Activated naive CD4-positive, alpha-beta T cell treated with anti-CD3 and anti-CD28 coated beads for 36 hours (primary cell): ENCODE results near the gene CDH22. TPM values are rescaled to one million over a fixed set of nuclear protein-coding genes. Genes with fewer than 3 reads are reported as not detected.

ENCODE experiments used
- CTCF ChIA-PET: fragments of 350-600 bp; sonication (Branson Sonifier 250); formaldehyde crosslinking; loops from one replicate; lab custom pipeline; 2021; ENCODE audit warnings: antibody characterized with exemption; lab: Charles Lee
- DNase-seq: peaks from one replicate; pipeline ENCODE4 v3.0.0-alpha.2; 2020
- H3K27ac Mint-ChIP-seq: one replicate; pipeline ENCODE4 v1.8.0; 2021; ENCODE audit warnings: mild to moderate bottlenecking, mixed read lengths
- H3K27me3 Mint-ChIP-seq: one replicate; pipeline ENCODE4 v1.8.0; 2021; ENCODE audit warnings: low read depth, mixed read lengths
- H3K36me3 Mint-ChIP-seq: one replicate; pipeline ENCODE4 v1.8.0; 2021; ENCODE audit warnings: low read depth, mixed read lengths
- H3K4me1 Mint-ChIP-seq: one replicate; pipeline ENCODE4 v1.8.0; 2021; ENCODE audit warnings: low read depth, mixed read lengths
- H3K4me3 Mint-ChIP-seq: one replicate; pipeline ENCODE4 v1.8.0; 2021; ENCODE audit warnings: mild to moderate bottlenecking, moderate library complexity, mixed read lengths
- H3K9me3 Mint-ChIP-seq: one replicate; pipeline ENCODE4 v1.8.0; 2021; ENCODE audit warnings: mixed read lengths
- intact Hi-C: fragments of 100-400 bp; cut with micrococcal nuclease; formaldehyde crosslinking; loops from one replicate; pipeline ENCODE4 v1.15.1; 2023
- total RNA-seq, 2 experiments: library from RNA; stranded (reverse); gene quantifications; one replicate each; pipeline ENCODE4 v1.2.3, GENCODE V29; 2021

The CDH22 gene
- total RNA-seq, 2 experiments from 2014 or later = 0.07 TPM; not detected in 1

DNA sequence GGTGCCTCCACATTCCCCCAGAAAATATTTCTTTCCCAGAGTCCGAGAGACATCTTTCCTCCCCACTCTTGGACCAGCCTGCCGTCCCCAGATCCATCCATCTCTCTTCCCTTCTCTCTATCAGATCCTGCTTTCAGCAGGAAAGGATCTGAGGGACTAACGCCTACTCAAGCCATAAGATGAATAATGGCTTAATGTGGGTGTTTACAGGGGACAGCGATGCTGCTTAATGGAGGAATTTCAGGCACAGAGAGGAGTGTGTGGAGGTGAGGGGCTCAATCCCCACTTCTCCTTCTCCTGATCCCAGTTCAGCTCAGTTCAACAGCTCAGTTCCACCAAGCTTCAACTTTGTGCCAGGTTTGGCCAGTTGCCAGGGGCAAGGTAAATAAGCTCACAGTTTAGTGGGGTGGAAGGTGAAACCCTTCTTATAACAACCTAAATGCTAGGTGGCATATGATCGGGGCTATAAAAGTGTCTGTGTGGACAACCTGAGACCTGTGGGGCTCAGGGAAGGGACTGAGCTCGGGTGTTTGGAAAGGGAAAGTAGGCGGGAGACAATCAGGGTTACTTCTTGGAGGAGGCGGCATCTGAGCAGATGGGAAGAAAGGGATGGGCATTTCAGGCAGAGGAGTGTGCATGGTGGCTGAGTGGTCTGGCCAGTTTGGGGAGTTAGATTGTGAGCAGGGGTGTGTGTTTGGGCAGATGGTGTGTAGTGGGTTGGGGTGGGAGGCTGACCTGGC lies 55.8 kb downstream of the CDH22 start:
- Mint-ChIP-seq H3K27me3 (peaks cover 55% of the 10 kb centered on the region), H3K4me3 (no peak overlapping the region), H3K27ac (no peak overlapping the region), H3K9me3 (no peaks in the 10 kb centered on the region), H3K4me1 (no peaks in the 10 kb centered on the region), H3K36me3 (no peaks in the 10 kb centered on the region)
- CTCF ChIA-PET = no interaction called here
- intact Hi-C loops = no loop called here
- no peak for DNase-seq

- Mint-ChIP-seq H3K36me3 (no peaks in the 10 kb centered on the region), H3K9me3 (no peaks in the 10 kb centered on the region), H3K27ac (no peak overlapping the region), H3K4me1 (no peaks in the 10 kb centered on the region), H3K27me3 (peaks cover 68% of the 10 kb centered on the region), H3K4me3 (no peak overlapping the region)
- DNase-seq = no peak
- intact Hi-C loops = no loop called here
- CTCF ChIA-PET = no interaction called here
Observed at GRCh38 chr20:46251211-46251673, 57.1 kb downstream of the CDH22 start.

GRCh38 chr20:46250772-46251171 lies 57.5 kb downstream of the CDH22 start:
- CTCF ChIA-PET = no interaction called here
- no peak for DNase-seq
- no peak overlapping the region for H3K27ac Mint-ChIP-seq
- intact Hi-C loops = no loop called here
- H3K27me3 Mint-ChIP-seq = peaks cover 72% of the 10 kb centered on the region
- no peaks in the 10 kb centered on the region for H3K36me3 Mint-ChIP-seq
- H3K4me1 Mint-ChIP-seq = no peaks in the 10 kb centered on the region
- no peak overlapping the region for H3K4me3 Mint-ChIP-seq
- H3K9me3 Mint-ChIP-seq = no peaks in the 10 kb centered on the region

GRCh38 chr20:46249671-46250070 lies 58.6 kb downstream of the CDH22 start:
- Mint-ChIP-seq H3K9me3 (no peaks in the 10 kb centered on the region), H3K27me3 (peaks cover 77% of the 10 kb centered on the region), H3K4me3 (no peak overlapping the region), H3K27ac (no peak overlapping the region), H3K36me3 (no peaks in the 10 kb centered on the region), H3K4me1 (no peaks in the 10 kb centered on the region)
- intact Hi-C loops = no loop called here
- CTCF ChIA-PET = interaction anchor here (0.6 kb wide), 1 partner anchor 230 kb away, joined by 3 read pairs; no protein-coding TSS in a partner anchor
- DNase-seq = no peak

- H3K9me3 Mint-ChIP-seq = no peaks in the 10 kb centered on the region
- peaks cover 54% of the 10 kb centered on the region for H3K27me3 Mint-ChIP-seq
- peak; percentile 15 for DNase-seq
- no peaks in the 10 kb centered on the region for H3K4me1 Mint-ChIP-seq
- no peak overlapping the region for H3K27ac Mint-ChIP-seq
- H3K4me3 Mint-ChIP-seq = no peak overlapping the region
- intact Hi-C loops = no loop called here
- H3K36me3 Mint-ChIP-seq = no peaks in the 10 kb centered on the region
- CTCF ChIA-PET = no interaction called here
Observed at GRCh38 chr20:46246559-46246958, 61.7 kb downstream of the CDH22 start.

DNA sequence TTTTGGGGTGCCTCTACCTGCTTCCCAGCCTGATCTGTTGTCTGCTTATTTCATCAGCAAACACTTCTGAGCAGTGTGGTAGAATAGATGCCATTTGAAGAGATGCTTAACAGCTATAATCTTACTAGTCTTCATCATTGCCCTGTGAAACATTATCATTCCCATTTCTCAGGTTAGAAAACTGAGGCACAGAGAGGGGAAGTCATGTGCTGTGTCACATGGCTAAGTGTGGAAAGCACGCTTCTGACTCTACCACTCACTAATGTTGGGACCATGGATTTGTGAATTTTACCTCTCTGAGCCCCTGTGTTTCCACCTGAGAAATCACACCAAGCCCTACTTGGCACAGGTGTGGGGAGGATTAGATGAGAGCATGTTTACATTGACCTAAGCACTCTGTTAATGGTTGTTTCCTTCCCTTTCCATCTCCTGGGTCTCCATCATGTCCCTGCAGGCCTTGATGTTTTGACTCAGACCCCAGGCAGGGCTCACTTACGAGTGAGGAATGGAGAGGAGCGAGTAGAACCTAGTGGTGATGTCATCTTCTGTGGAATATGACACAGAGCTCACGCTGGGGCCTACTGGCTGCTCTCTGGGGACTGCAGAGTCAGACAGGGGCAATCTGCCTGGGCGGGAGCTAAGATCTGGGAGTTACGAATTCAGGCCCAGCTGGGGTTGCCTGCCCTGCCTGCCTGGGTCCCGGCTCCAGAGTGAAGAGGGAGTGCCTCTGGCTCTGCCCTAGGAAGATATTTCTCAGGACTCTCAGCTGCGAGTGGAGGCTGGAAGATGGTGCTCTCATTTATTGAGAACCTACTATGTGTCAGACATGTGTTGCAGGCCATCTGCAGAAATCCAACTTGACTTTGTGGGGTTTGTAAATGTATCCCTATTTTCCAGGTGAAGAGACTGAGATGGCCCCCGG lies 64.3 kb downstream of the CDH22 start:
- intact Hi-C loops = no loop called here
- H3K36me3 Mint-ChIP-seq = no peaks in the 10 kb centered on the region

GRCh38 chr20:46242390-46242789 lies 65.9 kb downstream of the CDH22 start:
- Mint-ChIP-seq H3K9me3 (no peaks in the 10 kb centered on the region), H3K27me3 (peaks cover 30% of the 10 kb centered on the region), H3K4me1 (no peaks in the 10 kb centered on the region), H3K27ac (no peak overlapping the region), H3K4me3 (no peak overlapping the region), H3K36me3 (no peaks in the 10 kb centered on the region)
- intact Hi-C loops = no loop called here
- CTCF ChIA-PET = no interaction called here
- no peak for DNase-seq

More for the DNA sequence above, 64.3 kb downstream of the CDH22 start:
- no peaks in the 10 kb centered on the region for H3K9me3 Mint-ChIP-seq
- no peak overlapping the region for H3K27ac Mint-ChIP-seq
- H3K4me1 Mint-ChIP-seq = no peaks in the 10 kb centered on the region
- no peak overlapping the region for H3K4me3 Mint-ChIP-seq
- no peak for DNase-seq
- CTCF ChIA-PET = no interaction called here
- peaks cover 38% of the 10 kb centered on the region for H3K27me3 Mint-ChIP-seq

DNA sequence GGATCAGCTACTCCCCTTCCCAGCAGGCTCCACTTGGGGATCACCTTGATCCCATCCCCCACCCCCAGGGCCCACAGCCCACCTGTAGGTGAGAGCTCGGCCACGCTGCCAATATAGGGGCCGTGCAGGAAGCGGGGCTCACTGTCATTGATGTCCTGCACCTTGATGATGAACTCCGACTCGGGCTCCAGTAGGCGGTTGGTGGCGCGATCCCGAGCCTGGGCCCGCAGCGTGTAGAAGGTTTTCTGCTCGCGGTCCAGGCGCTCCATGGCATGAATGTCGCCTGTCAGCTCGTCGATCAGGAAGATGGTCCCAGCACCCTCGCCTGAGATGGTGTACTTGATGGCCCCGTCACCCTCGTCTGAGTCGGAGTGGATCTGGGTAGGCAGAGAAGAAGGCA lies 67.4 kb downstream of the CDH22 start:
- Mint-ChIP-seq H3K9me3 (no peaks in the 10 kb centered on the region), H3K27me3 (peaks cover 16% of the 10 kb centered on the region), H3K27ac (no peak overlapping the region), H3K4me3 (no peak overlapping the region), H3K4me1 (no peaks in the 10 kb centered on the region), H3K36me3 (no peaks in the 10 kb centered on the region)
- intact Hi-C loops = no loop called here
- CTCF ChIA-PET = interaction anchor here (0.5 to 0.9 kb wide), 2 partner anchors 108 to 180 kb away, joined by 3 to 5 read pairs; no protein-coding TSS in a partner anchor
- no peak for DNase-seq

DNA sequence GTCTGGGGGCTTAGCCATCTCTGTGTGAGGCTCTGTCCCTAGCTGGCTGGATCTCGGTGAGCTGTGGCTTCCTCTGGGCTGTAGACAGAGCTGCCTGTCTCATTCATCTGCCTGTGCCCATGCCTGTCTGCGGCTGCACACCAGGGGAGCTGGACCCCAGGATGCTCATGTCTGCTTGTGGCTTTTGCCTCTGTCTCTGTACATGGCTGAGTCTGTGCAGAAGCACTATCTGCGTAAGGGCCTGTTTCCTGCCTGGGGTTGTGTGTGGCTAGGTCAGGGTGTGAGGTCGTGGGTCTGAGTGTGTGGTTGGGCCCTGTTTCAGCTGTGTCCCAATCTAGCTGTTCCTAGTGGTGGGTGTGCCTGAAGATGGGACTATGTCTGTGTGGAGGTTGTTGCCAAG lies 68.2 kb downstream of the CDH22 start:
- H3K27me3 Mint-ChIP-seq = peaks cover 9% of the 10 kb centered on the region
- H3K9me3 Mint-ChIP-seq = no peaks in the 10 kb centered on the region
- no peak overlapping the region for H3K4me3 Mint-ChIP-seq
- no peak overlapping the region for H3K27ac Mint-ChIP-seq
- intact Hi-C loops = no loop called here
- no peaks in the 10 kb centered on the region for H3K4me1 Mint-ChIP-seq
- CTCF ChIA-PET = interaction anchor here (0.9 kb wide), 1 partner anchor 107 kb away, joined by 3 read pairs; no protein-coding TSS in a partner anchor
- DNase-seq = no peak
- no peaks in the 10 kb centered on the region for H3K36me3 Mint-ChIP-seq

- peaks cover 8% of the 10 kb centered on the region for H3K27me3 Mint-ChIP-seq
- CTCF ChIA-PET = no interaction called here
- no peak overlapping the region for H3K4me3 Mint-ChIP-seq
- no peak overlapping the region for H3K27ac Mint-ChIP-seq
- intact Hi-C loops = no loop called here
- H3K9me3 Mint-ChIP-seq = no peaks in the 10 kb centered on the region
- DNase-seq = no peak
- no peaks in the 10 kb centered on the region for H3K4me1 Mint-ChIP-seq
- H3K36me3 Mint-ChIP-seq = no peaks in the 10 kb centered on the region
Observed at GRCh38 chr20:46237736-46238135, 70.6 kb downstream of the CDH22 start.

DNA sequence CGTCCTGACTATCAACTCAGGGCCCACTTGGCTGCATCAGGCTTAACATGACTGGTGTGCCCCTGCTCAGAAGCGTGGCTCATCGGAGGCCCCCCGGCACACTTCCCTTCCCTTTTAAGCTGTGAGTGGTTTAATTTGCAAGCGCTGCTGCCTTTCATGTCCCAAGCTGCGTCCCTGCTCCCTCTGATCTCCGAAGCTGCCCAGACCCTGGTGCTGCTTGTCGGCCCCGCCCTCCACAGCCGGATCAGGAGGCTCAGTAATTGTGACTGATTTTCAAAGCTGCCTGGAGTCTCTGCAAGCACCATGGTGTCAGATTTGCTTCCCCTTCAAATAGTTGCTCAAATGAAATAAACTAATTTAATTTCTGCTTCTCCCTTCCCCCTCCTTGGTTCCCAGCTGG lies 71.1 kb downstream of the CDH22 start:
- DNase-seq = no peak
- Mint-ChIP-seq H3K27ac (no peak overlapping the region), H3K4me1 (no peaks in the 10 kb centered on the region), H3K27me3 (peaks cover 8% of the 10 kb centered on the region), H3K4me3 (no peak overlapping the region), H3K36me3 (no peaks in the 10 kb centered on the region), H3K9me3 (no peaks in the 10 kb centered on the region)
- intact Hi-C loops = no loop called here
- CTCF ChIA-PET = no interaction called here

DNA sequence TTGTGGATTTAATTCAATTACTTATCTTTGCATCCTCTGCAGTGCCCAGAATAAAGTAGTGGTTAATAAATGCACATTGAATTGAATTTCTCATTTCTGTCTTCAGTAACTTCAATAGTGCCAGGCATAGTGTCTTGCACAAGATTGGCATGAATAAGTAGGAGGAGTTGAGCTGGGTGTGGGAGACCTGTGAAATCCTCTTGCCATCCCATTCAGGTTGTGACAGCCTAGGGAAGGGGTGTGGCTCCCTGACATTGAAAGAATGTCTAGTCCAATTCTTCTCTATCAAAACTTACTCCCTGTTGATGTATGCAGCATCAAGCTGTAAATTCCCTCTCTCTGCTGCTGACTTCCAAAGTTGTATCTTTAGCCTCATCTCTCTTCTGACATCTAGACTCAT lies 73.2 kb downstream of the CDH22 start:
- Mint-ChIP-seq H3K4me1 (no peaks in the 10 kb centered on the region), H3K9me3 (no peaks in the 10 kb centered on the region), H3K4me3 (no peak overlapping the region), H3K36me3 (no peaks in the 10 kb centered on the region), H3K27ac (no peak overlapping the region), H3K27me3 (peaks cover 9% of the 10 kb centered on the region)
- intact Hi-C loops = no loop called here
- DNase-seq = no peak
- CTCF ChIA-PET = no interaction called here
